Neural cell (in vitro differentiated cells): ENCODE data around the gene IL3RA.

Experiments
- RAD21 ChIP-seq: fragments of 450-650 bp; conservative IDR thresholded peaks from 2 replicates; pipeline ENCODE4 v1.6.1; 2014; ENCODE audit warnings: antibody characterized with exemption, mild to moderate bottlenecking, moderate library complexity
- TF ChIP-seq, protein P1 (sequence below): fragments of 450-650 bp; IDR thresholded peaks from 2 replicates; pipeline ENCODE4 v1.5.1; 2014; ENCODE audit warnings: antibody characterized with exemption, mild to moderate bottlenecking, moderate library complexity; ENCODE audit not compliant: poor library complexity, severe bottlenecking

- TF ChIP-seq, protein P1, sequence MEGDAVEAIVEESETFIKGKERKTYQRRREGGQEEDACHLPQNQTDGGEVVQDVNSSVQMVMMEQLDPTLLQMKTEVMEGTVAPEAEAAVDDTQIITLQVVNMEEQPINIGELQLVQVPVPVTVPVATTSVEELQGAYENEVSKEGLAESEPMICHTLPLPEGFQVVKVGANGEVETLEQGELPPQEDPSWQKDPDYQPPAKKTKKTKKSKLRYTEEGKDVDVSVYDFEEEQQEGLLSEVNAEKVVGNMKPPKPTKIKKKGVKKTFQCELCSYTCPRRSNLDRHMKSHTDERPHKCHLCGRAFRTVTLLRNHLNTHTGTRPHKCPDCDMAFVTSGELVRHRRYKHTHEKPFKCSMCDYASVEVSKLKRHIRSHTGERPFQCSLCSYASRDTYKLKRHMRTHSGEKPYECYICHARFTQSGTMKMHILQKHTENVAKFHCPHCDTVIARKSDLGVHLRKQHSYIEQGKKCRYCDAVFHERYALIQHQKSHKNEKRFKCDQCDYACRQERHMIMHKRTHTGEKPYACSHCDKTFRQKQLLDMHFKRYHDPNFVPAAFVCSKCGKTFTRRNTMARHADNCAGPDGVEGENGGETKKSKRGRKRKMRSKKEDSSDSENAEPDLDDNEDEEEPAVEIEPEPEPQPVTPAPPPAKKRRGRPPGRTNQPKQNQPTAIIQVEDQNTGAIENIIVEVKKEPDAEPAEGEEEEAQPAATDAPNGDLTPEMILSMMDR = no peak
- no peak for TF ChIP-seq RAD21
Observed at GRCh38 chrX:1359477-1359873, 22.9 kb downstream of the IL3RA start.
